Esophagus squamous epithelium (tissue), 4 donors: ENCODE data around the gene INTU.

ENCODE experiments used
- CTCF ChIP-seq, 6 experiments: fragments of 450-650 bp in 4 of 6; fragments of 200-600 bp in 2 of 6; sonication (generic) in 2 of 6; IDR thresholded peaks; one replicate each; pipeline ENCODE4 v1.5.1; 2016 to 2019; ENCODE audit warnings: antibody characterized with exemption in 6 of 6, mild to moderate bottlenecking in 4 of 6, moderate library complexity in 4 of 6
- POLR2A ChIP-seq, 4 donors: fragments of 450-650 bp; IDR thresholded peaks; one replicate each; pipeline ENCODE4 v1.6.1; 2017; ENCODE audit warnings: antibody characterized with exemption in 4 of 4, mild to moderate bottlenecking in 4 of 4, moderate library complexity in 3 of 4

- TF ChIP-seq CTCF (IDR thresholded peaks at IDR 0.05), result no peak
- no peak for TF ChIP-seq POLR2A (IDR thresholded peaks at IDR 0.05)
These were observed 140.3 kb downstream of the INTU start for GRCh38 chr4:127772769-127773671.
